ENCODE data around the gene CDK5RAP3. TPM values are rescaled to one million over a fixed set of nuclear protein-coding genes. Genes with fewer than 3 reads are reported as not detected.
"Not testable (repeated sequence)": the region's sequence is repeated elsewhere in the genome, so short reads cannot be mapped to it uniquely, and the experiment has no call there.

The CDK5RAP3 gene
- total and polyA plus RNA-seq, 2 of the 13 experiments (the other 11 are each of a cell fraction or from before 2014, with no cell fraction given) = 128 to 154 TPM

- TF ChIP-seq THRA (CRISPR knock-in tag; IDR thresholded peaks at IDR 0.05; ENCODE audit: borderline replicate concordance) = no peak
- TF ChIP-seq MED13 (CRISPR knock-in tag; IDR thresholded peaks at IDR 0.05) = no peak
- TF ChIP-seq KDM6A (CRISPR knock-in tag; IDR thresholded peaks at IDR 0.05; ENCODE audit: low read depth) = no peak
- no peak for TF ChIP-seq TCF7L2 (IDR thresholded peaks at IDR 0.05; ENCODE audit: low read depth, low read length)
- TF ChIP-seq ZNF260 (CRISPR knock-in tag; IDR thresholded peaks at IDR 0.05; ENCODE audit: borderline replicate concordance, low read depth) = no peak
- TF ChIP-seq ZBED4 (CRISPR knock-in tag; IDR thresholded peaks at IDR 0.05; ENCODE audit: borderline replicate concordance) = no peak
- no peak for TF ChIP-seq FOXP1 (IDR thresholded peaks at IDR 0.05)
- no peak for TF ChIP-seq FOXP1 (CRISPR knock-in tag; IDR thresholded peaks at IDR 0.05)
- no peak for TF ChIP-seq REL (CRISPR knock-in tag; conservative IDR thresholded peaks at IDR 0.05)
- TF ChIP-seq PBX3 (CRISPR knock-in tag; IDR thresholded peaks at IDR 0.05; ENCODE audit: borderline replicate concordance) = no peak
- TF ChIP-seq SETDB1 (CRISPR knock-in tag; IDR thresholded peaks at IDR 0.05; ENCODE audit: borderline replicate concordance) = no peak
- no peak for TF ChIP-seq ZNF572 (CRISPR knock-in tag; IDR thresholded peaks at IDR 0.05)
- TF ChIP-seq ZNF564 (CRISPR knock-in tag; IDR thresholded peaks at IDR 0.05) = no peak
Observed at GRCh38 chr17:47987240-47987835, 16.4 kb downstream of the CDK5RAP3 start (continued).

GRCh38 chr17:47988445-47988844, 17.5 kb downstream of the CDK5RAP3 start:
- H3K4me3 ChIP-seq (replicated peaks in 1 of 3; ENCODE audit: insufficient read depth in 1 of 3, low read depth in 2 of 3, low read length in 3 of 3); H3K9ac ChIP-seq (ENCODE audit: insufficient read depth, low read depth, low read length); H2AFZ ChIP-seq (ENCODE audit: low read length); ATAC-seq; in situ Hi-C loops (cut with HindIII; ENCODE audit: extremely low pct_ligation_motif_present, low pct_unique_long_range_greater_than_20kb); H4K20me1 ChIP-seq (ENCODE audit: insufficient read depth, low read length); H3K4me2 ChIP-seq (ENCODE audit: low read depth, low read length); POLR2A ChIA-PET; H3K27ac ChIP-seq (ENCODE audit: extremely low read length, insufficient read depth, low read length); H3K79me2 ChIP-seq (ENCODE audit: insufficient read depth, low read length); H3K36me3 ChIP-seq (replicated peaks in 1 of 2; ENCODE audit: control insufficient read depth in 1 of 2, insufficient read depth in 2 of 2, low read length in 2 of 2); DNase-seq (ENCODE audit: low spot score); BruUV-seq (replicated peaks); FAIRE-seq; H3K9me3 ChIP-seq (ENCODE audit: low read length); intact Hi-C loops (cut with micrococcal nuclease; ENCODE audit: unreplicated experiment): not testable (repeated sequence)
- CTCF ChIA-PET (ENCODE audit: low intra/inter-chr PET ratio, low total read pairs) = interaction anchor here (1.3 kb wide), 1 partner anchor 11 kb away, joined by 4 read pairs; no protein-coding TSS in a partner anchor
- H3K27me3 ChIP-seq (ENCODE audit: control insufficient read depth in 1 of 2, insufficient read depth in 2 of 2, low read length in 2 of 2) = peaks cover 0 to 22% of the 10 kb centered on the region in 2 experiments; a peak in 2 of 5 replicates
- WGBS (ENCODE audit: low lambda C conversion rate) = 84% methylated on average over 1 of the region's 1 CpG
- peaks cover 31% of the 10 kb centered on the region for H3K4me1 ChIP-seq (ENCODE audit: insufficient read depth, low read length)
